Naive thymus-derived CD4-positive, alpha-beta T cell (primary cell): ENCODE results near the gene FOXO1. TPM values are rescaled to one million over a fixed set of nuclear protein-coding genes. Genes with fewer than 3 reads are reported as not detected.

Source experiments
- ATAC-seq: fragments of 150-1000 bp; cut with Tn5 transposase; 2 replicates; pipeline ENCODE4 v1.10.0; 2021; ENCODE audit warnings: mild to moderate bottlenecking, moderate library complexity
- CTCF ChIA-PET: fragments of 350-600 bp; sonication (Branson Sonifier 250); formaldehyde crosslinking; loops from one replicate; lab custom pipeline; 2021; ENCODE audit warnings: antibody characterized with exemption; lab: Charles Lee
- POLR2A ChIA-PET: fragments of 350-600 bp; sonication (Branson Sonifier 250); formaldehyde crosslinking; loops from one replicate; lab custom pipeline; 2021; ENCODE audit warnings: antibody characterized with exemption, inconsistent platforms; lab: Charles Lee
- DNase-seq, 9 donors: peaks; one replicate each; pipeline versions ENCODE4 v3.0.0 to v3.0.0-alpha.2; 2020 to 2022; ENCODE audit warnings: mixed read lengths in 1 of 9
- H3K27ac ChIP-seq: one replicate; pipeline ENCODE4 v1.7.0; 2013; ENCODE audit warnings: mild to moderate bottlenecking, low read depth, low read length, moderate library complexity
- H3K27me3 ChIP-seq, 2 donors: one replicate each; pipeline ENCODE4 v1.7.0; 2013; ENCODE audit warnings: low read length in 2 of 2, mild to moderate bottlenecking in 2 of 2, moderate library complexity in 2 of 2; ENCODE audit not compliant: control insufficient read depth in 2 of 2, insufficient read depth in 2 of 2
- H3K36me3 ChIP-seq, 3 experiments: 1 replicate in 2 of 3; 2 replicates in 1 of 3; pipeline ENCODE4 v1.7.0; 2013; ENCODE audit warnings: low read length in 3 of 3, mild to moderate bottlenecking in 3 of 3, moderate library complexity in 1 of 3; ENCODE audit not compliant: insufficient read depth in 3 of 3, control insufficient read depth in 2 of 3
- H3K4me1 ChIP-seq, 2 donors: one replicate each; pipeline ENCODE4 v1.7.0; 2013; ENCODE audit warnings: low read length in 2 of 2, mild to moderate bottlenecking in 2 of 2, moderate library complexity in 1 of 2; ENCODE audit not compliant: control insufficient read depth in 2 of 2, insufficient read depth in 2 of 2
- H3K4me3 ChIP-seq: 2 replicates; pipeline ENCODE4 v1.7.0; 2013; ENCODE audit warnings: mild to moderate bottlenecking, low read length
- H3K9me3 ChIP-seq, 3 experiments: 1 replicate in 2 of 3; 2 replicates in 1 of 3; pipeline ENCODE4 v1.7.0; 2013; ENCODE audit warnings: low read length in 3 of 3; ENCODE audit not compliant: control insufficient read depth in 2 of 3
- H3K27ac Mint-ChIP-seq, 9 donors: one replicate each; pipeline ENCODE4 v1.8.0; 2020 to 2022; ENCODE audit warnings: mixed read lengths in 9 of 9, mild to moderate bottlenecking in 8 of 9, moderate library complexity in 5 of 9, inconsistent platforms in 2 of 9
- H3K27me3 Mint-ChIP-seq, 5 donors: one replicate each; pipeline ENCODE4 v1.8.0; 2021 to 2022; ENCODE audit warnings: mixed read lengths in 5 of 5, mild to moderate bottlenecking in 1 of 5
- H3K36me3 Mint-ChIP-seq, 5 donors: one replicate each; pipeline ENCODE4 v1.8.0; 2020 to 2022; ENCODE audit warnings: mixed read lengths in 5 of 5, mild to moderate bottlenecking in 3 of 5, inconsistent platforms in 1 of 5
- H3K4me1 Mint-ChIP-seq, 7 donors: one replicate each; pipeline ENCODE4 v1.8.0; 2020 to 2022; ENCODE audit warnings: mixed read lengths in 7 of 7, mild to moderate bottlenecking in 3 of 7, inconsistent platforms in 1 of 7
- H3K4me3 Mint-ChIP-seq, 10 donors: one replicate each; pipeline ENCODE4 v1.8.0; 2020 to 2022; ENCODE audit warnings: mild to moderate bottlenecking in 10 of 10, mixed read lengths in 10 of 10, moderate library complexity in 6 of 10, inconsistent platforms in 2 of 10
- H3K9me3 Mint-ChIP-seq, 11 donors: one replicate each; pipeline ENCODE4 v1.8.0; 2020 to 2022; ENCODE audit warnings: mixed read lengths in 11 of 11, mild to moderate bottlenecking in 4 of 11, inconsistent platforms in 1 of 11, moderate library complexity in 1 of 11
- intact Hi-C, 2 donors: fragments of 100-400 bp; cut with micrococcal nuclease; formaldehyde crosslinking; loops; one replicate each; pipeline ENCODE4 v1.15.1; 2023
- polyA plus RNA-seq, 2 donors: library from polyadenylated mRNA; unstranded; fragments of 300-500 nt; fragmentation: Illumina TruSeq; gene quantifications; one replicate each; pipeline ENCODE4 v1.2.3, GENCODE V29; 2021
- total RNA-seq, 6 experiments: library from RNA in 5 of 6; stranded (reverse) in 5 of 6; gene quantifications; 1 replicate in 5 of 6; 2 replicates in 1 of 6; pipeline ENCODE4 v1.2.3 and lab custom pipeline; 2021 to 2026

Gene FOXO1
- total and polyA plus RNA-seq, 7 experiments from 2014 or later, result 36.4 to 97.6 (median 72.5) TPM

- ATAC-seq (peak; percentile 73), DNase-seq (peak in 6 of 9 donors; percentile 36 to 63 (median 50))
- Histone ChIP-seq H3K27me3 (no peaks in the 10 kb centered on the region), H3K27ac (peak overlapping the region; percentile 51), H3K36me3 (no peaks in the 10 kb centered on the region), H3K4me3 (no peak overlapping the region), H3K4me1 (peaks cover 0 to 43% of the 10 kb centered on the region in 2 donors), H3K9me3 (no peaks in the 10 kb centered on the region)
- Mint-ChIP-seq H3K36me3 (peaks cover 0 to 8% (median 0%) of the 10 kb centered on the region in 5 donors), H3K4me1 (peaks cover 27 to 79% (median 71%) of the 10 kb centered on the region in 7 donors), H3K4me3 (peak overlapping the region in 9 of 10 donors; percentile 37 to 84 (median 65)), H3K27me3 (no peaks in the 10 kb centered on the region), H3K9me3 (peaks cover 0 to 7% (median 0%) of the 10 kb centered on the region in 11 donors), H3K27ac (peak overlapping the region; percentile 62 to 95 (median 85))
- intact Hi-C loops, result loop anchor here in 1 of 2 donors (1.0 to 5.0 kb wide), 4 partner anchors 14 to 74 kb away; no protein-coding TSS in a partner anchor
- CTCF ChIA-PET, result interaction anchor here (0.9 kb wide), 1 partner anchor 26 kb away, joined by 6 read pairs; no protein-coding TSS in a partner anchor
- POLR2A ChIA-PET, result interaction anchor here (0.7 to 1.2 kb wide), 3 partner anchors 12 to 238 kb away, joined by 3 to 7 read pairs (median 3); no protein-coding TSS in a partner anchor
Observed at GRCh38 chr13:40508127-40508526, 158.3 kb downstream of the FOXO1 start.

DNA sequence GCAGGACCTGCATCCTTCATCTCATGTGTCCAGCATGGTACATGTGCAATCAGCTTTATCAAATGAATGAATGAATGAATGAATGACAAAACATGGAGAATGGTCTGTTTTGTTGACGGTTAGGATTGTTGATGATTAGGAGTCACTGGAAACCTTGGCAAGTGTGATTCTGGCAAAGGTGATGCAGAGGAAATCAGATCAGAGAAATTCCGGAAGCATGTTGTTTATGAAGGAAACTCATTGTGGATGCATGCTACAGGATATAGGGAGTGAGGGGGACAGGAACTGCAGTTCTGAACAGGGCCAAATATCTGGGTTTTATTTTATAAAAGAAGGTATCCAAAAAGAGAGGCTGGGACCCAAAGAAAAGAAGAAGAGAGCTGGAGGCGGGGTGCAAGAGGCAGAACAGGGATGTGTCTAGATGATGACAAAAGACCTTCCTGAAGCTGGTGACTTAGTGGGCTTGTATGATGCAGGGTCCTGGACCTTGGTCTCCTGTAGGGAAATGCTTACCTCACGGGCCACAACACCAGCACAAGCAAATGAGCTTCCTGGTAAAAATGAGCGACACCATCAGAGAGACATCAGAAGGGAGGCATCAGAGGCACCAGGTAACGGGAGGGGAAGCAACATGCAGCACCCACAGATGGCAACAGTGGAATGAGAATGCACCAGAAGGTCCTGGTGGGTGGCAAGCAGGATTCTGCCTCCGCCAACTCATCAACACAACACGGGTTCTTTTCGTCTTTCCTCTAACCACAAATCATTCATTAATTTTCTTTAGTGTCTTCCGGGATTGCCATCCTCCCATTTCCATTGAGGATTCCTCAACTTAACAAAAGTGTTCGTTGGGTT, 159.6 kb downstream of the FOXO1 start:
- intact Hi-C loops, result loop anchor here in 1 of 2 donors (5.0 kb wide), 1 partner anchor 75 kb away; no protein-coding TSS in a partner anchor
- Histone ChIP-seq H3K27ac (no peak overlapping the region), H3K4me3 (no peak overlapping the region), H3K4me1 (peaks cover 0 to 40% of the 10 kb centered on the region in 2 donors), H3K9me3 (no peaks in the 10 kb centered on the region), H3K36me3 (no peaks in the 10 kb centered on the region), H3K27me3 (no peaks in the 10 kb centered on the region)
- Mint-ChIP-seq H3K27ac (peak overlapping the region in 8 of 9 donors; percentile 5 to 86 (median 76)), H3K27me3 (no peaks in the 10 kb centered on the region), H3K9me3 (peaks cover 0 to 7% (median 0%) of the 10 kb centered on the region in 11 donors), H3K4me3 (peak overlapping the region in 9 of 10 donors; percentile 7 to 84 (median 65)), H3K4me1 (peaks cover 23 to 77% (median 61%) of the 10 kb centered on the region in 7 donors), H3K36me3 (peaks cover 0 to 6% (median 0%) of the 10 kb centered on the region in 5 donors)
- ChIA-PET CTCF (no interaction called here), POLR2A (interaction anchor here (1.0 to 1.6 kb wide), 3 partner anchors 16 to 21 kb away, joined by 3 to 4 read pairs (median 3); no protein-coding TSS in a partner anchor)
- DNase-seq (peak in 1 of 9 donors; percentile 30), ATAC-seq (no peak)

Other genes with a start within 250 kb of the FOXO1 start
- gene MRPS31, start 104.5 kb upstream of the FOXO1 start, total RNA-seq, result 10 to 100 TPM; 15.8 to 39.9 (median 34.7) TPM
- gene MRPS31, start 104.5 kb upstream of the FOXO1 start, polyA plus RNA-seq, result 10 to 100 TPM; 49.9 to 63.1 TPM
- 10 to 100 TPM in 2 of 5 experiments, 1 to 10 TPM in 3; 4.3 to 11.8 (median 9.4) TPM for gene SLC25A15, start 123.0 kb upstream of the FOXO1 start, total RNA-seq
- 10 to 100 TPM in 1 of 2 donors, 1 to 10 TPM in 1; 6.0 to 10.9 TPM for gene SLC25A15, start 123.0 kb upstream of the FOXO1 start, polyA plus RNA-seq